ENCODE results near the gene KLF6. TPM values are rescaled to one million over a fixed set of nuclear protein-coding genes. Genes with fewer than 3 reads are reported as not detected.

KLF6 gene
- total RNA-seq, 2 experiments from 2014 or later = 19.2 to 43.0 TPM

DNA sequence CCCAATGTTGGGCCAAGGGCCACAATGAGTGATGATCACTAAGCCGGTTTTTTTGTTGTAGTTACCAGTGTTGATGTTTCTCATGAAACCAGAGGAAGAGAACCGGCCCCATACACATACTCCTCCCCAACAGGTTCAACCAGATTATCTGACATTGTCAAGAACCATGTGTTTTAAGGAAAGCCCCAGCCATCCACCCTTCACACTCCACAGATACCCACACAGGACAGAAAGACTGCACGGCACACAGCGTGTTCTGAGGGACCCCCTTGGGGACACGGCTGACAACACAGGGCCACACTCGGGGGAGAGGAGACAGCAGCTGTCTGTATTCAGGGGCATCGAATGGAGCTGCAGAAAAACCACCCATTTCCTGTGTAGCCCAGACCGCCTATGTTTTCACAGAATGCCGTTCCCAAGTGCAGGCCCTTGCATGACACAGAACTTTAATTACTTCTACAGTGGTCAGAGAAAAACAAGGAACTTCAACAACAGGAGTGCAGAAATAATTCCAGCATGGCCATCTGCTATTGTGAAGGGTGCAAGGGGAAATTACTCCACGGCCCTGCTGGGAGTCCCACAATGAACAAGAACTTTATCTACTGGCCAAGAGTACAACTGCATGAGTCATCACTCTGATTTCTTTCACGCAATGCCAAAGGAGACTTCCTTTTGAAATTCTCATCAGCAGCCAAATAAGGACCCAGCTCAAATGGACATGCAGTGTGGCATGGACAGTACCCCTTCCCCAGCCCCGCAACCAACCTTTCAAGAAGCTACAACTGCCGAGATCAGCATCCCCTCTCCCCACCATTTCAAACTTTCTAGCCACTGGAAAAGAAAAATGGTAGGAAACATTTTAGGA lies 2.3 kb downstream of the KLF6 start:
- peaks cover 66% of the 10 kb centered on the region for H3K36me3 ChIP-seq (ENCODE audit: insufficient read depth, low read length)
- H3K4me1 ChIP-seq (ENCODE audit: insufficient read depth, low read length, poor library complexity, severe bottlenecking) = peaks cover 26% of the 10 kb centered on the region
- POLR2A ChIA-PET = interaction anchor here (0.5 to 4.0 kb wide), 13 partner anchors 8 to 336 kb away, joined by 3 to 24 read pairs (median 3); no protein-coding TSS in a partner anchor

DNA sequence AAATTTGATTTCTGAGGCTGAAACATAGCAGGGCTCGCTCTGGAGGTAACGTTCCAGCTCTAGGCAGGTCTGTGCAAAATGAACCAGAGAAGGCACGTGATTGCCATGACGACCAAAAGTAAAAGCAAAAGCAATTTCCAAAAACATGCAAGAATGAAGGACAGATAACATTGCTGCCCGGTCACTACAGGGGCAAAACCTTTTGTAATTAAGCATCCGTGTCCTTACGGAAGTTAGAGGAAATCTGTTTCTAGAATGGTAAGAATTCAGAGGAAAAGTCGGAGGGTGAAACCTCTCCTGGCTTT lies 2.9 kb downstream of the KLF6 start:
- BruUV-seq (replicated peaks) = no TSS peak
- peak overlapping the region; percentile 81 for H3K27ac ChIP-seq (ENCODE audit: low read depth, low read length, poor library complexity, severe bottlenecking)
- no peaks in the 10 kb centered on the region for H3K9me2 ChIP-seq (ENCODE audit: insufficient read depth, low read length)
- intact Hi-C loops (cut with micrococcal nuclease; ENCODE audit: unreplicated experiment) = loop anchor here (10.0 kb wide), 1 partner anchor 353 kb away; no protein-coding TSS in a partner anchor
- peaks cover 26% of the 10 kb centered on the region for H3K4me1 ChIP-seq (ENCODE audit: insufficient read depth, low read length, poor library complexity, severe bottlenecking)
- H3K9me3 ChIP-seq (ENCODE audit: low read length) = no peaks in the 10 kb centered on the region
- no peak overlapping the region for H2AFZ ChIP-seq (ENCODE audit: low read length)
- H3K4me2 ChIP-seq (ENCODE audit: low read length) = peak overlapping the region; percentile 84
- ChIA-PET CTCF (ENCODE audit: unreplicated experiment) (no interaction called here), POLR2A (interaction anchor here (0.7 to 1.1 kb wide), 4 partner anchors 21 to 93 kb away, joined by 3 to 4 read pairs (median 3); no protein-coding TSS in a partner anchor)
- peaks cover 52% of the 10 kb centered on the region for H4K20me1 ChIP-seq (ENCODE audit: insufficient read depth, low read length)
- H3K79me2 ChIP-seq (ENCODE audit: insufficient read depth, low read depth, low read length) = peaks cover 76% of the 10 kb centered on the region
- TF ChIP-seq, protein P1, sequence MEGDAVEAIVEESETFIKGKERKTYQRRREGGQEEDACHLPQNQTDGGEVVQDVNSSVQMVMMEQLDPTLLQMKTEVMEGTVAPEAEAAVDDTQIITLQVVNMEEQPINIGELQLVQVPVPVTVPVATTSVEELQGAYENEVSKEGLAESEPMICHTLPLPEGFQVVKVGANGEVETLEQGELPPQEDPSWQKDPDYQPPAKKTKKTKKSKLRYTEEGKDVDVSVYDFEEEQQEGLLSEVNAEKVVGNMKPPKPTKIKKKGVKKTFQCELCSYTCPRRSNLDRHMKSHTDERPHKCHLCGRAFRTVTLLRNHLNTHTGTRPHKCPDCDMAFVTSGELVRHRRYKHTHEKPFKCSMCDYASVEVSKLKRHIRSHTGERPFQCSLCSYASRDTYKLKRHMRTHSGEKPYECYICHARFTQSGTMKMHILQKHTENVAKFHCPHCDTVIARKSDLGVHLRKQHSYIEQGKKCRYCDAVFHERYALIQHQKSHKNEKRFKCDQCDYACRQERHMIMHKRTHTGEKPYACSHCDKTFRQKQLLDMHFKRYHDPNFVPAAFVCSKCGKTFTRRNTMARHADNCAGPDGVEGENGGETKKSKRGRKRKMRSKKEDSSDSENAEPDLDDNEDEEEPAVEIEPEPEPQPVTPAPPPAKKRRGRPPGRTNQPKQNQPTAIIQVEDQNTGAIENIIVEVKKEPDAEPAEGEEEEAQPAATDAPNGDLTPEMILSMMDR (conservative IDR thresholded peaks at IDR 0.05; ENCODE audit: low read length) = no peak
- no peak for TF ChIP-seq EZH2phosphoT487 (IDR thresholded peaks at IDR 0.05; ENCODE audit: borderline replicate concordance, low read depth, low read length)
- H3K4me3 ChIP-seq (ENCODE audit: low read depth, low read length, poor library complexity, severe bottlenecking) = peak overlapping the region; percentile 94
- H3K36me3 ChIP-seq (ENCODE audit: insufficient read depth, low read length) = peaks cover 71% of the 10 kb centered on the region
- no peak for DNase-seq (ENCODE audit: low spot score)

More for the DNA sequence above, 2.3 kb downstream of the KLF6 start:
- Histone ChIP-seq H3K79me2 (ENCODE audit: insufficient read depth, low read depth, low read length) (peaks cover 75% of the 10 kb centered on the region), H3K4me2 (ENCODE audit: low read length) (peak overlapping the region; percentile 84), H3K9me3 (ENCODE audit: low read length) (no peaks in the 10 kb centered on the region), H3K27ac (ENCODE audit: low read depth, low read length, poor library complexity, severe bottlenecking) (peak overlapping the region; percentile 81), H4K20me1 (ENCODE audit: insufficient read depth, low read length) (peaks cover 48% of the 10 kb centered on the region), H3K9me2 (ENCODE audit: insufficient read depth, low read length) (no peaks in the 10 kb centered on the region), H3K4me3 (ENCODE audit: low read depth, low read length, poor library complexity, severe bottlenecking) (peak overlapping the region; percentile 94), H2AFZ (ENCODE audit: low read length) (no peak overlapping the region)
- intact Hi-C loops (cut with micrococcal nuclease; ENCODE audit: unreplicated experiment) = loop anchor here (10.0 kb wide), 1 partner anchor 352 kb away; no protein-coding TSS in a partner anchor
- no TSS peak for BruUV-seq (replicated peaks)
- TF ChIP-seq, protein P1 (conservative IDR thresholded peaks at IDR 0.05; ENCODE audit: low read length) = no peak
- TF ChIP-seq EZH2phosphoT487 (IDR thresholded peaks at IDR 0.05; ENCODE audit: borderline replicate concordance, low read depth, low read length) = no peak
- CTCF ChIA-PET (ENCODE audit: unreplicated experiment) = no interaction called here
- peak; percentile 56 for DNase-seq (ENCODE audit: low spot score)
